ENCODE results near the gene CLDN14.

Gene CLDN14

GRCh38 chr21:36441715-36442114, 38.2 kb downstream of the CLDN14 start:
- Mint-ChIP-seq H3K27me3 (peaks cover 2% of the 10 kb centered on the region), H3K27ac (no peak overlapping the region), H3K4me3 (no peak overlapping the region), H3K9me3 (ENCODE audit: low read depth) (peaks cover 6% of the 10 kb centered on the region), H3K4me1 (ENCODE audit: low read depth) (no peaks in the 10 kb centered on the region), H3K36me3 (no peaks in the 10 kb centered on the region)

GRCh38 chr21:36437745-36438128, 42.2 kb downstream of the CLDN14 start:
- Mint-ChIP-seq H3K4me1 (ENCODE audit: low read depth) (no peaks in the 10 kb centered on the region), H3K27ac (no peak overlapping the region)

GRCh38 chr21:36436829-36437744, 42.8 kb downstream of the CLDN14 start:
- H3K4me3 Mint-ChIP-seq, result no peak overlapping the region
- peaks cover 8% of the 10 kb centered on the region for H3K27me3 Mint-ChIP-seq
- no peaks in the 10 kb centered on the region for H3K36me3 Mint-ChIP-seq
- no peak overlapping the region for H3K27ac Mint-ChIP-seq
- H3K4me1 Mint-ChIP-seq (ENCODE audit: low read depth), result no peaks in the 10 kb centered on the region
- peaks cover 7% of the 10 kb centered on the region for H3K9me3 Mint-ChIP-seq (ENCODE audit: low read depth)

More at GRCh38 chr21:36437745-36438128, 42.2 kb downstream of the CLDN14 start:
- Mint-ChIP-seq H3K4me3 (no peak overlapping the region), H3K27me3 (peaks cover 4% of the 10 kb centered on the region), H3K9me3 (ENCODE audit: low read depth) (peaks cover 7% of the 10 kb centered on the region), H3K36me3 (no peaks in the 10 kb centered on the region)

DNA sequence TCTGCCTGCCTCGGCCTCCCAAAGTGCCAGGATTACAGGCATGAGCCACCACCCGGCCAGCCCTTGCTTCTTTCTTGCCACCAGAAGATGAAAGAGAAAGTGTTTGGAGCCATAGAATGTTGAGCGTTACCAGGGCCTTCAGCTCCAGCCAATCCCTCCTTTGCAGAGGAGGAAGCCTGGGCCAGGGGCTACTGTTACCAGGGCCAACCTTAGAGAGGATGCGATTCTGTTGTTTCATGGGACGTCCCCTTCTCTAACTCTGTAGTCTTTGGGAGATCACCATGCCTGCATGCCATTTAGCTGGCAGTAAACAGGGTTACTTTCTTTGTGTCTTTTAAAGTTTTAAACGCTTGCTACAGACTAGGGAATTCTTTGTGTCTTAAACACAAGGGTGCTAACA, 45.8 kb downstream of the CLDN14 start:
- no peak overlapping the region for H3K27ac Mint-ChIP-seq
- peaks cover 10% of the 10 kb centered on the region for H3K27me3 Mint-ChIP-seq

DNA sequence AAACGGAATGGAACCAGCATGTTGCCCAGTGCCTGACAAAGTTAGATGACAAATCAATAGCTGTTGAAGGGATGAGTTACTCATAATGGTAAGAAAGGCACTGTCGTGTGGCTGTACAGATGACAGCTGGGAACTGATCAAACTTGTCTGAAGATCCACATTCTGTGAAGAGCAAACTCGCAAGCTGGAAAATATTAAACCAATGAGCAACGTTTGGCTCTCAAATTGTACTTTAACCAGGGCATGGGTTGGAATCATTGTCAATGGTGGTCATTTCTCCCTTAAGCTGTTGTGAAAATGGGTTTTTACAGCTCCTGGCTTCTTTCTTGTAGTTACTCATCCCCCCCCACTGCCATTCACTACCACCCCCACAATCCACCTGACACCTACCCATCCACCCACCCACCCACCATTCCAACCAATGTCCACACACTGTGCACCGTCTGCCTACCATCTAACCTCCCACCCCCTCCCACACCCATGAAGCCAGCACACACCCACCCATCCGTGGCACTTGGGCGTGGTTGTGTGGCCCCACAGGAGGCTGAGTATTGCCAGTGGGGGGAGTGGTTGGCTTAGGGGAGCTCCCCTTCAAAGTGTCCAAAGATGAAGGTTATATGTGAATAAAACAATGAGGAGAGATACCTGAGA, 46.7 kb downstream of the CLDN14 start:
- Mint-ChIP-seq H3K36me3 (no peaks in the 10 kb centered on the region), H3K27ac (no peak overlapping the region), H3K27me3 (peaks cover 10% of the 10 kb centered on the region), H3K9me3 (ENCODE audit: low read depth) (peaks cover 7% of the 10 kb centered on the region), H3K4me3 (no peak overlapping the region), H3K4me1 (ENCODE audit: low read depth) (peaks cover 11% of the 10 kb centered on the region)

More for the DNA sequence above, 45.8 kb downstream of the CLDN14 start:
- H3K36me3 Mint-ChIP-seq, result no peaks in the 10 kb centered on the region
- peaks cover 11% of the 10 kb centered on the region for H3K4me1 Mint-ChIP-seq (ENCODE audit: low read depth)
- no peak overlapping the region for H3K4me3 Mint-ChIP-seq
- peaks cover 7% of the 10 kb centered on the region for H3K9me3 Mint-ChIP-seq (ENCODE audit: low read depth)

GRCh38 chr21:36431252-36431651, 48.7 kb downstream of the CLDN14 start:
- Mint-ChIP-seq H3K9me3 (ENCODE audit: low read depth) (no peaks in the 10 kb centered on the region), H3K4me3 (no peak overlapping the region), H3K27me3 (peaks cover 8% of the 10 kb centered on the region), H3K27ac (no peak overlapping the region), H3K36me3 (no peaks in the 10 kb centered on the region), H3K4me1 (ENCODE audit: low read depth) (peaks cover 11% of the 10 kb centered on the region)

- Mint-ChIP-seq H3K27me3 (peaks cover 8% of the 10 kb centered on the region), H3K4me1 (ENCODE audit: low read depth) (peaks cover 11% of the 10 kb centered on the region), H3K9me3 (ENCODE audit: low read depth) (no peaks in the 10 kb centered on the region), H3K4me3 (peak overlapping the region; percentile 84), H3K27ac (no peak overlapping the region), H3K36me3 (no peaks in the 10 kb centered on the region)
Observed at GRCh38 chr21:36430841-36431240, 49.1 kb downstream of the CLDN14 start.

DNA sequence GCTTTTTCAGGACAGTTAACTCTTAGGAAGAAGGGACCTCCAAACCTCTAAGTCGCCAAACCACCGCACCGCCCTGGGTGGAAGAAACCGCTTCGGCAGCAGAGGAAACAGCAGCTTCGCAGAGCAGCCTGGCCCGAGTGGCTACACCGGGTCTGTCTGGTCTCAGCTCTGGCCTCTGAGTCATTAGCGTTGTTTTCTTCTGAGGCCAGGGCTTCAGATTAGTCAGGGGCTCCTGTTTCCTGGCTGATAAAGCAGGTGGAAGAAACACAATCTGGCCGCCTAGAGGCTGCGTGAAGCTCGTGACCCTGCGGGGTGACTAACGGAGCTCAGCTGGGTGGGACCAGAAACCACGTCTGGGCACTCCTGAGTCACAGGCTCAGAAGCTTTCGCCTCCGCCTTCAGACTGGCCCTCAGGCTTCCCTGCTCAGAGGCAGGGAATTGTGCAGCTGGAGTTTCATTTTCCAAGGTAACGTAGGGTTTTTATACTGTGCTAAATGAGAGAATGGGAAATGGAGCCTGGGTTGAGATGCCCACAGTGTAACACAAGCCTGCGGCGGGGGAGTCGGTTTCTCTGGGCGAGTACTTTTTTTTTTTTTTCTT, 49.9 kb downstream of the CLDN14 start:
- Mint-ChIP-seq H3K4me3 (peak overlapping the region; percentile 84), H3K36me3 (no peaks in the 10 kb centered on the region), H3K9me3 (ENCODE audit: low read depth) (no peaks in the 10 kb centered on the region), H3K4me1 (ENCODE audit: low read depth) (peaks cover 11% of the 10 kb centered on the region), H3K27me3 (peaks cover 8% of the 10 kb centered on the region), H3K27ac (peak overlapping the region; percentile 90)

GRCh38 chr21:36428761-36429432, 51.0 kb downstream of the CLDN14 start:
- H3K4me3 Mint-ChIP-seq, result peak overlapping the region; percentile 42
- no peak overlapping the region for H3K27ac Mint-ChIP-seq

GRCh38 chr21:36427502-36427901, 52.4 kb downstream of the CLDN14 start:
- Mint-ChIP-seq H3K9me3 (ENCODE audit: low read depth) (no peaks in the 10 kb centered on the region), H3K36me3 (no peaks in the 10 kb centered on the region), H3K4me1 (ENCODE audit: low read depth) (peaks cover 11% of the 10 kb centered on the region), H3K4me3 (no peak overlapping the region), H3K27ac (no peak overlapping the region), H3K27me3 (peaks cover 5% of the 10 kb centered on the region)

More at GRCh38 chr21:36428761-36429432, 51.0 kb downstream of the CLDN14 start:
- Mint-ChIP-seq H3K36me3 (no peaks in the 10 kb centered on the region), H3K27me3 (peaks cover 8% of the 10 kb centered on the region), H3K4me1 (ENCODE audit: low read depth) (peaks cover 11% of the 10 kb centered on the region), H3K9me3 (ENCODE audit: low read depth) (no peaks in the 10 kb centered on the region)

GRCh38 chr21:36425286-36425685, 54.6 kb downstream of the CLDN14 start:
- Mint-ChIP-seq H3K4me1 (ENCODE audit: low read depth) (peaks cover 6% of the 10 kb centered on the region), H3K9me3 (ENCODE audit: low read depth) (no peaks in the 10 kb centered on the region), H3K36me3 (no peaks in the 10 kb centered on the region), H3K4me3 (no peak overlapping the region), H3K27ac (no peak overlapping the region), H3K27me3 (peaks cover 2% of the 10 kb centered on the region)

DNA sequence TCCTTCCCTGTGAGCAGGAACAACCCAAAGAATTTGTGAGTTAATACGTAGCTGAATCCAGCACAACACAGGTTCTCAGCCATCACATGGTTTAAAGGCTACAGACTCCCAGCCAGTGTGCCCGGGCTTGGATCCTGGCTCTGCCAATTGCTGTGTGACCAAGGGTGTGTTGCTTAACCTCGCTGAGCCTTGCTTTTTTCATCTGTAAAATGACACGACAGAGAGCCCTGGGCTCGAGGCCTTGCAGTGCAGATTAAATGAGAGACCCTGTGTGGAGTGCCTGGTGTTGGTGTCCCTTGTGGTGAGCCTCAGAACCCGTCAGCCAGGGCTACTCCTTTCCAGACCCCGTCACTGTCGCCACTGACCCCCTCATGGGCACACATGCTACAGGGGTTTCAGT, 55.3 kb downstream of the CLDN14 start:
- Mint-ChIP-seq H3K4me1 (ENCODE audit: low read depth) (no peaks in the 10 kb centered on the region), H3K27me3 (no peaks in the 10 kb centered on the region), H3K9me3 (ENCODE audit: low read depth) (no peaks in the 10 kb centered on the region), H3K27ac (no peak overlapping the region), H3K36me3 (no peaks in the 10 kb centered on the region), H3K4me3 (no peak overlapping the region)

GRCh38 chr21:36423771-36424433, 56.0 kb downstream of the CLDN14 start:
- no peaks in the 10 kb centered on the region for H3K27me3 Mint-ChIP-seq
- H3K36me3 Mint-ChIP-seq, result no peaks in the 10 kb centered on the region
- no peak overlapping the region for H3K4me3 Mint-ChIP-seq
- H3K4me1 Mint-ChIP-seq (ENCODE audit: low read depth), result no peaks in the 10 kb centered on the region
- H3K9me3 Mint-ChIP-seq (ENCODE audit: low read depth), result no peaks in the 10 kb centered on the region
- no peak overlapping the region for H3K27ac Mint-ChIP-seq

All from activated naive CD8-positive, alpha-beta T cell (primary cell).